ENCODE data around the gene CMYA5. TPM values are rescaled to one million over a fixed set of nuclear protein-coding genes. Genes with fewer than 3 reads are reported as not detected.

Gene CMYA5
- total and polyA plus RNA-seq, 9 of the 15 experiments (the other 6 are each of a cell fraction or from before 2014, with no cell fraction given), result 0.18 to 1.1 (median 0.32) TPM

GRCh38 chr5:79787448-79787847 is 97.8 kb downstream of the CMYA5 start (continued):
- no peak for TF ChIP-seq ZNF407 (IDR thresholded peaks at IDR 0.05; ENCODE audit: low read depth)
- no peak for TF ChIP-seq E2F8 (IDR thresholded peaks at IDR 0.05; ENCODE audit: low read depth, partially characterized antibody)
- TF ChIP-seq ATF2 (CRISPR knock-in tag; IDR thresholded peaks at IDR 0.05), result no peak

Measured in K562 (cell line).